Neural progenitor cell (in vitro differentiated cells): Measurements from ENCODE around the gene CHST13. TPM values are rescaled to one million over a fixed set of nuclear protein-coding genes. Genes with fewer than 3 reads are reported as not detected.
A peak's percentile ranks its signal among the peaks of the same experiment; 100 is the strongest.

ENCODE experiments used
- DNase-seq: peaks from one replicate; pipeline ENCODE4 v3.0.0-alpha.2; 2016; ENCODE audit warnings: low spot score
- H2AFZ ChIP-seq: fragments of 200-600 bp; sonication (generic); replicated peaks from 2 replicates; pipeline ENCODE4 v1.6.1; 2016; ENCODE audit warnings: antibody characterized with exemption
- H3F3A ChIP-seq: fragments of 200-600 bp; sonication (generic); 2 replicates; pipeline ENCODE4 v1.6.1; 2016; ENCODE audit warnings: antibody characterized with exemption, low read depth
- H3K27ac ChIP-seq: fragments of 200-600 bp; sonication (generic); 2 replicates; pipeline ENCODE4 v1.5.1; 2016; ENCODE audit warnings: mild to moderate bottlenecking
- H3K27me3 ChIP-seq: fragments of 200-600 bp; sonication (generic); 2 replicates; pipeline ENCODE4 v1.6.1; 2016; ENCODE audit warnings: mild to moderate bottlenecking, moderate library complexity
- H3K36me3 ChIP-seq: fragments of 200-600 bp; sonication (generic); 2 replicates; pipeline ENCODE4 v1.5.1; 2016
- H3K4me1 ChIP-seq: fragments of 200-600 bp; sonication (generic); 2 replicates; pipeline ENCODE4 v1.6.1; 2016; ENCODE audit warnings: mixed run types
- H3K4me2 ChIP-seq: fragments of 200-600 bp; sonication (generic); 2 replicates; pipeline ENCODE4 v1.6.1; 2016
- H3K4me3 ChIP-seq: fragments of 200-600 bp; sonication (generic); 2 replicates; pipeline ENCODE4 v1.5.1; 2016
- H3K79me2 ChIP-seq: fragments of 200-600 bp; sonication (generic); 2 replicates; pipeline ENCODE4 v1.6.1; 2016; ENCODE audit warnings: low read depth
- H3K9ac ChIP-seq: fragments of 200-600 bp; sonication (generic); 2 replicates; pipeline ENCODE4 v1.6.1; 2016
- H3K9me3 ChIP-seq: fragments of 200-600 bp; sonication (generic); 2 replicates; pipeline ENCODE4 v1.5.1; 2016; ENCODE audit warnings: low read depth
- H4K20me1 ChIP-seq: fragments of 200-600 bp; sonication (generic); 2 replicates; pipeline ENCODE4 v1.6.1; 2016; ENCODE audit warnings: low read depth
- H3K27ac Mint-ChIP-seq: 3 replicates; pipeline ENCODE4 v1.8.0; 2021; ENCODE audit warnings: mixed read lengths
- H3K27me3 Mint-ChIP-seq: 2 replicates; pipeline ENCODE4 v1.8.0; 2022; ENCODE audit warnings: low read depth, mild to moderate bottlenecking, inconsistent platforms, moderate library complexity, mixed read lengths; ENCODE audit not compliant: insufficient read depth
- H3K36me3 Mint-ChIP-seq: 3 replicates; pipeline ENCODE4 v1.8.0; 2021; ENCODE audit warnings: mixed read lengths
- H3K4me1 Mint-ChIP-seq: 3 replicates; pipeline ENCODE4 v1.8.0; 2021; ENCODE audit warnings: mixed read lengths
- H3K4me3 Mint-ChIP-seq: 3 replicates; pipeline ENCODE4 v1.8.0; 2021; ENCODE audit warnings: mild to moderate bottlenecking, moderate library complexity, mixed read lengths
- H3K9me3 Mint-ChIP-seq: 3 replicates; pipeline ENCODE4 v1.8.0; 2020; ENCODE audit warnings: mixed read lengths
- CTCF ChIP-seq: fragments of 200-600 bp; sonication (generic); IDR thresholded peaks from 2 replicates; pipeline ENCODE4 v1.5.1; 2017; ENCODE audit warnings: antibody characterized with exemption, mild to moderate bottlenecking
- EZH2 ChIP-seq: fragments of 200-600 bp; sonication (generic); IDR thresholded peaks from 2 replicates; pipeline ENCODE4 v1.6.1; 2017; ENCODE audit warnings: antibody characterized with exemption, mild to moderate bottlenecking, moderate library complexity
- EZH2phosphoT487 ChIP-seq: fragments of 200-600 bp; sonication (generic); IDR thresholded peaks from 2 replicates; pipeline ENCODE4 v1.6.1; 2017; ENCODE audit warnings: antibody characterized with exemption
- total RNA-seq: library from RNA; depleted of rRNA; stranded (reverse); fragments of >200 nt; gene quantifications from 2 replicates; pipeline ENCODE4 v1.2.3, GENCODE V29; 2015; ENCODE audit warnings: low replicate concordance

CHST13 gene
- total RNA-seq, 1 donor from 2014 or later = 0.09 TPM

GRCh38 chr3:126536126-126536525 is 12.2 kb downstream of the CHST13 start:
- H4K20me1 ChIP-seq = no peaks in the 10 kb centered on the region
- no peak overlapping the region for H3K4me2 ChIP-seq
- H3K27ac ChIP-seq = no peak overlapping the region
- no peaks in the 10 kb centered on the region for H3K79me2 ChIP-seq
- no peak for DNase-seq
- H3K9ac ChIP-seq = no peak overlapping the region
- peaks cover 4% of the 10 kb centered on the region for H3K4me1 Mint-ChIP-seq
- no peaks in the 10 kb centered on the region for H3K9me3 ChIP-seq
- no peaks in the 10 kb centered on the region for H3K36me3 ChIP-seq
- H3K36me3 Mint-ChIP-seq = no peaks in the 10 kb centered on the region
- no peak overlapping the region for H3K27ac Mint-ChIP-seq
- no peak for TF ChIP-seq CTCF
- no peak for TF ChIP-seq EZH2phosphoT487
- TF ChIP-seq EZH2 = no peak
- no peak overlapping the region for H2AFZ ChIP-seq
- H3K4me1 ChIP-seq = no peaks in the 10 kb centered on the region
- no peaks in the 10 kb centered on the region for H3F3A ChIP-seq
- H3K9me3 Mint-ChIP-seq = no peaks in the 10 kb centered on the region
- peaks cover 23% of the 10 kb centered on the region for H3K27me3 ChIP-seq
- H3K4me3 ChIP-seq = no peak overlapping the region
- H3K4me3 Mint-ChIP-seq = no peak overlapping the region
- peaks cover 11% of the 10 kb centered on the region for H3K27me3 Mint-ChIP-seq

GRCh38 chr3:126537116-126537729 is 13.3 kb downstream of the CHST13 start:
- Mint-ChIP-seq H3K4me3 (peak overlapping the region; percentile 26), H3K36me3 (no peaks in the 10 kb centered on the region), H3K27me3 (peaks cover 11% of the 10 kb centered on the region), H3K9me3 (peaks cover 2% of the 10 kb centered on the region), H3K4me1 (peaks cover 4% of the 10 kb centered on the region), H3K27ac (no peak overlapping the region)
- Histone ChIP-seq H3K79me2 (no peaks in the 10 kb centered on the region), H3K9me3 (no peaks in the 10 kb centered on the region), H3K36me3 (no peaks in the 10 kb centered on the region), H3K27me3 (peaks cover 23% of the 10 kb centered on the region), H3K4me3 (no peak overlapping the region), H3K4me1 (no peaks in the 10 kb centered on the region), H3F3A (no peaks in the 10 kb centered on the region), H3K27ac (no peak overlapping the region), H4K20me1 (no peaks in the 10 kb centered on the region), H2AFZ (no peak overlapping the region), H3K4me2 (no peak overlapping the region), H3K9ac (no peak overlapping the region)
- no peak for DNase-seq
- no peak for TF ChIP-seq EZH2
- no peak for TF ChIP-seq EZH2phosphoT487
- TF ChIP-seq CTCF = no peak

- no peak overlapping the region for H3K4me3 ChIP-seq
- no peaks in the 10 kb centered on the region for H3F3A ChIP-seq
- H3K27ac ChIP-seq = no peak overlapping the region
- peaks cover 17% of the 10 kb centered on the region for H3K27me3 ChIP-seq
- Mint-ChIP-seq H3K4me1 (peaks cover 4% of the 10 kb centered on the region), H3K9me3 (peaks cover 2% of the 10 kb centered on the region), H3K36me3 (no peaks in the 10 kb centered on the region), H3K27me3 (peaks cover 11% of the 10 kb centered on the region), H3K27ac (no peak overlapping the region), H3K4me3 (no peak overlapping the region)
- H3K9me3 ChIP-seq = no peaks in the 10 kb centered on the region
- no peak overlapping the region for H3K4me2 ChIP-seq
- no peaks in the 10 kb centered on the region for H3K79me2 ChIP-seq
- no peak for DNase-seq
- no peaks in the 10 kb centered on the region for H3K4me1 ChIP-seq
- no peaks in the 10 kb centered on the region for H4K20me1 ChIP-seq
- H3K36me3 ChIP-seq = no peaks in the 10 kb centered on the region
- H3K9ac ChIP-seq = no peak overlapping the region
- TF ChIP-seq EZH2 = no peak
- TF ChIP-seq CTCF = no peak
- TF ChIP-seq EZH2phosphoT487 = no peak
- no peak overlapping the region for H2AFZ ChIP-seq
These were observed 13.9 kb downstream of the CHST13 start for GRCh38 chr3:126537730-126538281.
